A549 (cell line): ENCODE results near the gene ZBTB16. TPM values are rescaled to one million over a fixed set of nuclear protein-coding genes. Genes with fewer than 3 reads are reported as not detected.

Experiments used
- ATAC-seq, 2 experiments: fragments of 200-7000 bp in 1 of 2; fragments of >200 bp in 1 of 2; cut with Nextera tagmentation in 1 of 2; cut with Tn5 transposase in 1 of 2; 3 replicates each; pipeline versions ENCODE4 v1.8.0 to v1.9.1; 2018 to 2020; ENCODE audit warnings: mild to moderate bottlenecking in 1 of 2, moderate library complexity in 1 of 2
- CTCF ChIA-PET: fragments of 300-600 bp; sonication (Branson Sonifier 250); formaldehyde crosslinking; extraction: SDS; loops from one replicate; lab custom pipeline; 2021; ENCODE audit warnings: antibody characterized with exemption, inconsistent platforms; lab: Yijun Ruan, JAX
- POLR2A ChIA-PET: fragments of 350-600 bp; formaldehyde crosslinking; extraction: SDS; loops from one replicate; lab custom pipeline; 2021; ENCODE audit warnings: antibody characterized with exemption, inconsistent platforms; lab: Yijun Ruan, JAX
- DNase-seq, 2 experiments: peaks; one replicate each; pipeline versions ENCODE4 v3.0.0 to v3.0.0-alpha.2; 2011 to 2016; ENCODE audit warnings: low read depth in 1 of 2, low spot score in 1 of 2
- FAIRE-seq: peaks from 2 replicates; lab custom pipeline; 2011; peaks lifted over from hg19 to GRCh38; lab: Jason Lieb, UNC
- H3K27ac ChIP-seq, 2 experiments: fragments of >200 bp; sonication (Bioruptor Twin); formaldehyde crosslinking; 3 replicates each; pipeline ENCODE4 v1.5.1; 2016 to 2017
- H3K4me1 ChIP-seq: fragments of >200 bp; sonication (Bioruptor Twin); formaldehyde crosslinking; 3 replicates; pipeline ENCODE4 v1.6.1; 2016
- H3K4me2 ChIP-seq: fragments of >200 bp; sonication (Bioruptor Twin); formaldehyde crosslinking; 3 replicates; pipeline ENCODE4 v1.6.1; 2016
- H3K4me3 ChIP-seq: fragments of >200 bp; sonication (Bioruptor Twin); formaldehyde crosslinking; 3 replicates; pipeline ENCODE4 v1.5.1; 2016
- H3K9me3 ChIP-seq: fragments of >200 bp; sonication (Bioruptor Twin); formaldehyde crosslinking; 3 replicates; pipeline ENCODE4 v1.6.1; 2016
- ATOH8 ChIP-seq: fragments of 250-450 bp; sonication (Bioruptor Pico); IDR thresholded peaks from 2 replicates; pipeline ENCODE4 v1.5.0; 2020; ENCODE audit warnings: low read depth, mild to moderate bottlenecking, moderate library complexity
- CBX2 ChIP-seq: fragments of 200-600 bp; sonication (generic); IDR thresholded peaks from 2 replicates; pipeline ENCODE4 v1.6.1; 2016; ENCODE audit warnings: low read depth, mild to moderate bottlenecking, borderline replicate concordance
- CBX8 ChIP-seq: fragments of 200-600 bp; sonication (generic); IDR thresholded peaks from 2 replicates; pipeline ENCODE4 v1.6.1; 2016
- CEBPB ChIP-seq, 2 experiments: fragments of >200 bp in 1 of 2; sonication (Bioruptor Twin) in 1 of 2; formaldehyde crosslinking in 1 of 2; IDR thresholded peaks; 2 replicates each; pipeline ENCODE4 v1.6.1; 2012 to 2016
- E2F6 ChIP-seq: IDR thresholded peaks from 2 replicates; pipeline ENCODE4 v1.6.1; 2012; ENCODE audit warnings: low read depth, borderline replicate concordance
- EHMT2 ChIP-seq: fragments of 200-600 bp; sonication (generic); IDR thresholded peaks from 2 replicates; pipeline ENCODE4 v1.6.1; 2016; ENCODE audit warnings: antibody characterized with exemption, low read depth, mild to moderate bottlenecking, moderate library complexity
- ESRRA ChIP-seq: fragments of 150-350 bp; IDR thresholded peaks from 2 replicates; pipeline ENCODE4 v1.6.1; 2014; ENCODE audit warnings: mild to moderate bottlenecking, low read length, borderline replicate concordance
- HOXB5 ChIP-seq: fragments of 250-450 bp; sonication (Bioruptor Pico); IDR thresholded peaks from 2 replicates; pipeline ENCODE4 v1.5.0; 2020; ENCODE audit warnings: mild to moderate bottlenecking, moderate library complexity
- KDM5A ChIP-seq: fragments of 200-600 bp; sonication (generic); IDR thresholded peaks from 2 replicates; pipeline ENCODE4 v1.6.1; 2016; ENCODE audit warnings: antibody characterized with exemption, mild to moderate bottlenecking
- MAFK ChIP-seq: fragments of 450-650 bp; IDR thresholded peaks from 2 replicates; pipeline ENCODE4 v1.6.1; 2014; ENCODE audit not compliant: partially characterized antibody
- MYC ChIP-seq: IDR thresholded peaks from 2 replicates; pipeline ENCODE4 v1.6.1; 2012; ENCODE audit warnings: mild to moderate bottlenecking, inconsistent platforms, low read length, improper control_type of control experiment, borderline replicate concordance
- RARB ChIP-seq: fragments of 250-450 bp; sonication (Bioruptor Pico); IDR thresholded peaks from 2 replicates; pipeline ENCODE4 v1.8.0; 2021; ENCODE audit warnings: mild to moderate bottlenecking, moderate library complexity
- RCOR1 ChIP-seq: fragments of 150-350 bp; IDR thresholded peaks from 2 replicates; pipeline ENCODE4 v1.6.1; 2014; ENCODE audit warnings: antibody characterized with exemption, low read length, low read depth
- SMC3 ChIP-seq: fragments of >200 bp; sonication (Bioruptor Twin); formaldehyde crosslinking; IDR thresholded peaks from 3 replicates; pipeline ENCODE4 v1.6.1; 2018; ENCODE audit warnings: inconsistent platforms
- USF2 ChIP-seq: fragments of 450-650 bp; IDR thresholded peaks from 2 replicates; pipeline ENCODE4 v1.6.1; 2014; ENCODE audit warnings: antibody characterized with exemption
- ZC3H11A ChIP-seq: fragments of 450-650 bp; IDR thresholded peaks from 2 replicates; pipeline ENCODE4 v1.6.1; 2014; ENCODE audit warnings: antibody characterized with exemption, mild to moderate bottlenecking
- ZNF302 ChIP-seq: fragments of 250-450 bp; sonication (Bioruptor Pico); IDR thresholded peaks from 2 replicates; pipeline ENCODE4 v1.9.0; 2021; ENCODE audit warnings: inconsistent platforms, mild to moderate bottlenecking, moderate library complexity
- WGBS: methylation state at CpG from one replicate; pipeline ENCODE4 v1.1.6; 2017; ENCODE audit errors: missing lambda C conversion rate; 5-methylcytosine and 5-hydroxymethylcytosine counted together
- polyA minus RNA-seq: library from RNA; depleted of rRNA, polyadenylated mRNA; stranded (reverse); fragments of >200 nt; gene quantifications from 2 replicates; pipeline ENCODE4 v1.2.3, GENCODE V29; 2011; rRNA and poly(A)+ RNA removed
- polyA plus RNA-seq, 4 experiments: library from polyadenylated mRNA; depleted of rRNA in 3 of 4; stranded (reverse); fragments of >200 nt; fragmentation: RNase III in 1 of 4; extraction: RNeasy Plus Mini Kit Qiagen cat#74134 plus additional on column Dnase treatment in 1 of 4; gene quantifications; 2 replicates in 3 of 4; 3 replicates in 1 of 4; pipeline ENCODE4 v1.2.3, GENCODE V29; 2011 to 2017
- TF ChIP-seq, protein P1 (sequence below): IDR thresholded peaks from 2 replicates; pipeline ENCODE4 v1.6.1; 2012
- TF ChIP-seq, protein P2 (sequence below): fragments of 250-450 bp; sonication (Bioruptor Pico); IDR thresholded peaks from 2 replicates; pipeline ENCODE4 v1.5.0; 2021; ENCODE audit warnings: mild to moderate bottlenecking, moderate library complexity, borderline replicate concordance

ZBTB16 gene, protein sequence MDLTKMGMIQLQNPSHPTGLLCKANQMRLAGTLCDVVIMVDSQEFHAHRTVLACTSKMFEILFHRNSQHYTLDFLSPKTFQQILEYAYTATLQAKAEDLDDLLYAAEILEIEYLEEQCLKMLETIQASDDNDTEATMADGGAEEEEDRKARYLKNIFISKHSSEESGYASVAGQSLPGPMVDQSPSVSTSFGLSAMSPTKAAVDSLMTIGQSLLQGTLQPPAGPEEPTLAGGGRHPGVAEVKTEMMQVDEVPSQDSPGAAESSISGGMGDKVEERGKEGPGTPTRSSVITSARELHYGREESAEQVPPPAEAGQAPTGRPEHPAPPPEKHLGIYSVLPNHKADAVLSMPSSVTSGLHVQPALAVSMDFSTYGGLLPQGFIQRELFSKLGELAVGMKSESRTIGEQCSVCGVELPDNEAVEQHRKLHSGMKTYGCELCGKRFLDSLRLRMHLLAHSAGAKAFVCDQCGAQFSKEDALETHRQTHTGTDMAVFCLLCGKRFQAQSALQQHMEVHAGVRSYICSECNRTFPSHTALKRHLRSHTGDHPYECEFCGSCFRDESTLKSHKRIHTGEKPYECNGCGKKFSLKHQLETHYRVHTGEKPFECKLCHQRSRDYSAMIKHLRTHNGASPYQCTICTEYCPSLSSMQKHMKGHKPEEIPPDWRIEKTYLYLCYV
- polyA plus RNA-seq (2011; rRNA removed), result not detected in 2 replicates
- not detected in 2 replicates for polyA plus RNA-seq (2012; cell fraction: cytosol; rRNA removed)
- polyA plus RNA-seq (2012; cell fraction: nucleus; rRNA removed), result 0.23 and 0.26 TPM in 2 replicates
- not detected in 3 replicates for polyA plus RNA-seq (2017; fragmentation: RNase III; extraction: RNeasy Plus Mini Kit Qiagen cat#74134 plus additional on column Dnase treatment)
- polyA minus RNA-seq, result not detected in 2 replicates

DNA sequence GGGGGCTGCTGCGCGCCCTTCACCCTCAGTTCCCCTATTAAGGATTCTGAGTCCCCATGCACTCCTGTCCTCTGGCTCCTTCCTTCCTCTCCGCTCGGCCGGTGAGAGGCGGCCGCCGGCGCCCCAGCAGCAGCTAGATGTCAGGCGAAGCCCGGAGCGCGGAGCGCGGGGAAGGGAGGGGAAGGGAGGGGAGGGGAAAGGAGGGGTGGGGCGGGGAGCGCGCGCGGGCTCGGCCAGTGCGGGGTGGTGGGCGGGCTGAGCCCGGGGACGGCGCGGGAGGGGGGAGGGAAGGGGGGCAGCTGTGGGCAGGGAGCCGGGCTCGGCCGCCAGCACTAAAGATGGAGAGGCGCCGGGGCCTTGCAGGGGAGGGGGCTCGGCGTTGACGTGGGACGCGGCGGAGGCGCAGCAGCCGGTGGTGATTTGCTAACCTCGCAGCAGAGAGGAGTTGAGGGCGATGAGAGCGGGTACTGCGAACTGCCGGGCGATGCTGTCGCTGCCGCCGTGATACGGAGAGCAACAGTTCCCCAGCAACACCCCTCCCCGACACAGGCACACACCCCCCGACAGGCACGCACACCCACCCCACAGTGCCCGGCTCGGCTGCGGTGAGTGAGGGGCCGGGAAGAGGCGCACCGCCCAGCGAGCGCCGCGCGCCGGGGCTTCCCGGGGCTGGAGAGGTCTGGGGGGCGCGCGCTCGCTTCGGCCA is at the start of gene ZBTB16:
Gene ZBTB16 (plus strand): TSS at position 434 of the 706 bp plus-strand sequence. CDS start 3,590 bp downstream, outside the sequence.
- FAIRE-seq (no peak), ATAC-seq (peak in 1 of 2 experiments; percentile 27; a peak in 3 of 6 replicates), DNase-seq (no peak)
- TF ChIP-seq CBX8 (no peak), CBX2 (no peak), HOXB5 (no peak), MAFK (no peak), CEBPB (IDR thresholded peaks at IDR 0.05) (no peak), MYC (no peak), EHMT2 (no peak), ZNF302 (CRISPR knock-in tag) (no peak), SMC3 (no peak), RCOR1 (no peak), ATOH8 (CRISPR knock-in tag) (no peak), ZC3H11A (no peak), ESRRA (no peak), KDM5A (no peak), USF2 (no peak), RARB (CRISPR knock-in tag) (no peak), E2F6 (no peak)
- TF ChIP-seq, protein P1, sequence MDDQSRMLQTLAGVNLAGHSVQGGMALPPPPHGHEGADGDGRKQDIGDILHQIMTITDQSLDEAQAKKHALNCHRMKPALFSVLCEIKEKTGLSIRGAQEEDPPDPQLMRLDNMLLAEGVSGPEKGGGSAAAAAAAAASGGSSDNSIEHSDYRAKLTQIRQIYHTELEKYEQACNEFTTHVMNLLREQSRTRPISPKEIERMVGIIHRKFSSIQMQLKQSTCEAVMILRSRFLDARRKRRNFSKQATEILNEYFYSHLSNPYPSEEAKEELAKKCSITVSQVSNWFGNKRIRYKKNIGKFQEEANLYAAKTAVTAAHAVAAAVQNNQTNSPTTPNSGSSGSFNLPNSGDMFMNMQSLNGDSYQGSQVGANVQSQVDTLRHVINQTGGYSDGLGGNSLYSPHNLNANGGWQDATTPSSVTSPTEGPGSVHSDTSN, result no peak
- TF ChIP-seq, protein P2, sequence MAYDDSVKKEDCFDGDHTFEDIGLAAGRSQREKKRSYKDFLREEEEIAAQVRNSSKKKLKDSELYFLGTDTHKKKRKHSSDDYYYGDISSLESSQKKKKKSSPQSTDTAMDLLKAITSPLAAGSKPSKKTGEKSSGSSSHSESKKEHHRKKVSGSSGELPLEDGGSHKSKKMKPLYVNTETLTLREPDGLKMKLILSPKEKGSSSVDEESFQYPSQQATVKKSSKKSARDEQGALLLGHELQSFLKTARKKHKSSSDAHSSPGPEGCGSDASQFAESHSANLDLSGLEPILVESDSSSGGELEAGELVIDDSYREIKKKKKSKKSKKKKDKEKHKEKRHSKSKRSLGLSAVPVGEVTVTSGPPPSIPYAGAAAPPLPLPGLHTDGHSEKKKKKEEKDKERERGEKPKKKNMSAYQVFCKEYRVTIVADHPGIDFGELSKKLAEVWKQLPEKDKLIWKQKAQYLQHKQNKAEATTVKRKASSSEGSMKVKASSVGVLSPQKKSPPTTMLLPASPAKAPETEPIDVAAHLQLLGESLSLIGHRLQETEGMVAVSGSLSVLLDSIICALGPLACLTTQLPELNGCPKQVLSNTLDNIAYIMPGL (CRISPR knock-in tag), result no peak
- 11% methylated on average over 19 of the region's 71 CpGs for WGBS
- H3K4me1 ChIP-seq, result peaks cover 8% of the 10 kb centered on the region; the same call in 1 of the 3 replicates
- H3K4me2 ChIP-seq, result peak within 1 kb of the TSS; percentile 98
- no peaks in the 10 kb centered on the region for H3K9me3 ChIP-seq
- CTCF ChIA-PET, result interaction anchor here (1.0 to 1.6 kb wide), 2 partner anchors 13 to 202 kb away, joined by 4 read pairs; no protein-coding TSS in a partner anchor
- H3K4me3 ChIP-seq, result peak within 1 kb of the TSS; percentile 51
- POLR2A ChIA-PET, result no interaction called here
- H3K27ac ChIP-seq, result no peak within 1 kb of the TSS; a peak in 1 of 6 replicates
